ENCODE results near the gene WNT5B.
A peak's percentile ranks its signal among the peaks of the same experiment; 100 is the strongest.

WNT5B gene
- total RNA-seq: 1.3 to 3.3 reads per million in 2 donors

DNA sequence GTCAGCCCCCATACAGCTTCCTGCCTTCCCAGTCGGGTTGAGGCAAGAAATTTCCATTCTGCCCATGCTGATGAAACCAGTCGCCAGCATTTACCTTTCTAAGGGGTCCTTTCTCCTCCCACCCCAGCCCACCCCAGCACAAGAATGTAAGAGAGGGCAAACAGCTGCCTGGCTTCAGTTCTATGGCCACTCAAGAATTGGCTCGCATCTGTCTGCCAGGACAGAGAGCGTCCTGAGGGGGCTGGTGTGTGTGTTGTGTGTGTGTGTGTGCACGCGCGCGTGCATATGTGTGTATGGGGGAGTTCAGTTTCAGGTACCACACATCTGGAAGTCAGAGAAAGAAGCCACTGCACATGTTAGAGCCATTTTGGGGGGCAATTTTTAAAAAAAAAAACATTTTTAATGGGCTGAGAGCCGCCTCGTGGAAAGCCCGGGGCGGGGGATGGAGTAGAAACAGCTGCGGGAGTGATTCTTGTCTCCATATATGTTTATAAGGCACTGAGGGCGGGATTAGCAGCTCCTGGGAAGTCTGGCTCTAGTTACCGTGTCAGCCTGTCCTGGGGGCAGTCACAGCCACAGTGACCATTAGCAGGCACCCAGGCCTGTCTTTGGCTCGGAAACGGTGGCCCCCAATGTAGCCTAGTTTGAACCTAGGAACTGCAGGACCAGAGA is at the start of gene WNT5B:
TSS of gene WNT5B (plus strand) at position 566 of the 672 bp plus-strand sequence. CDS start 2,124 bp downstream, outside the sequence.
- DNase-seq: no peak

DNA sequence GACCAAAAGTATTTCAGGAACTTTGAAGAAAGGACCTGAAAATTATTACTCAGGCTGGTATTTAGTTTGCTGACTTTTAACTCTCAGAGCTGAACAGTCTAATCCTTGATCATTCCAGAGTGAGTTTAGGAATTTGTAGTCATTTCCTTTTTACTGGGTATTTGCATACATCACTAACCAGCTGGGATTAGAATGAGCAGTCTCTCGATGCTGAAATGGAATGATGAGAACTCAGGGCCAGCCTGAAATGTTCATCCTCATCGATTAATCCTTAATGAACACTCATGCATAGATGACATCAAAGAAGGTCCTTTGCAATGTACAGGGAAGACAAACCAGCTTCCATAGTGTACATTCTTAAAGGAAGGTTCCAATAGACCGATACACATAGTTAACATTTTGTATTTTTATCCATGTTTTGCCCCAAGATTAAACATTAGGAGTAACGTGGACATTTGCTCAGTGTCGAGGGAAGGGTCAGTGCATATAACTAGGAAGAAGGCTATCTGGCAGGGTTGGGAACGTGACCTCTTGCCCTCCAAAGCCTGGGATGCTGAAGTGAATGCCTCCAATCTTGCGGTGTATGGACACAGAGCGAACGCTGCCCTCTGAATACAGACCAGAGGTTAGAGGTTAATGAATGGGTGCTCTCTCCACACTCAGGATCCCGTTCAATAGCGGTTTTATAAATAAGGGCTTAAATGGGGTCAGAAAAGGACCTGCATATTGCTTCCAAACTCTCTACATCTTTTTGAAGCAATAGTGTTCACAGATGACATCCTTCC is 49.2 kb upstream of the WNT5B start:
- DNase-seq: no peak

DNA sequence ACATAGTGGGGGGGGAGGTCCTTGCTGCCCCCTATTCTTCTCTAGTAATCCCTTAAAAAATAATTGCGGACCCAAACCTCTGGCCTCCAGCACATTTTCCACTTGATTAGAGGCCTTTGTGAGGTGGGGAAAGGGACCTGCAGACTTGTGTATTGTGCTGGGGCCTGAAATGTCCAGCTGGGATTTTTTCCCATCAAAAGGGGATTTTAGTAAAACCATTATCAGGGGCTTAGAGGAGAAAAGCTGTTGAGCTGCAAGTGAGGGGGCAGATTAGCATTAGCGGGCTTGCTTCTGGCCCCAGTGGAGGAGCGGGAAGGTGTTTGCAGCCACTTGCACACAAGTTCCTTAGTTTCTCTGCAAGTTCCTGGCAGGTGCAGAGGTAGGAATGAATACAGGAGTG is 48.5 kb upstream of the WNT5B start:
- DNase-seq: no peak

DNA sequence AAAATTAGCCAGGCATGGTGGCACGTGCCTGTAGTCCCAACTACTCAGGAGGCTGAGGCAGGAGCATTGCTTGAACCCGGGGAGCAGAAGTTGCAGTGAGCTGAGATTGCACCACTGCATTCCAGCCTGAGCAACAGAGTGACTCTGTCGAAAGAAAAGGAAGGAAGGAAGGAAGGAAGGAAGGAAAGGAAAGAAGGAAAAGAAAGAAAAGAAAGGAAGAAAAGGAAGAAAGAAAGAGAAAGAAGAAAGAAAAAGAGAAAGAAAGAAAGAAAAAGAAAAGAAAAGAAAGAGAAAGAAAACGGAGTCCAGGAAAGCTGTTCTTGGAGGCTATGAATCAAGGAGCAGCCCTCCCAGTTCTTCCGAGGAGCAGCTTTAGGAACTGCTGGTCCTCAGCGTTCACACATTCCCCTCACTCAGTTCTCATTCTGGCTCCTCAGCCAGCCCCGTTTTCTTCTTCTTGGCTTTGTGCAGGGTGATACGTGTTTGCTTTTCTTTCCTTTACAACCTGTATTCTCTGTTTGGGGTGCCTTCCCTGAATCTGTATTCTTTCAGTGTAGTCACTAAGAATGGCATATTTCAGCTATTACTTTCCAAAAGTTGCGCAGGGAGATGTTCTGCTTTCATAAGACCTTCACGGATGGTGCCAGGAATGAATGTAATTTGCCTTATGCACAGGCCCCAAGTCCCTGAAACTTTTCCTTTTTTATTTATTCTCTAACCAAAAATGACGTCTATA is 46.9 kb upstream of the WNT5B start:
- no peak for DNase-seq

DNA sequence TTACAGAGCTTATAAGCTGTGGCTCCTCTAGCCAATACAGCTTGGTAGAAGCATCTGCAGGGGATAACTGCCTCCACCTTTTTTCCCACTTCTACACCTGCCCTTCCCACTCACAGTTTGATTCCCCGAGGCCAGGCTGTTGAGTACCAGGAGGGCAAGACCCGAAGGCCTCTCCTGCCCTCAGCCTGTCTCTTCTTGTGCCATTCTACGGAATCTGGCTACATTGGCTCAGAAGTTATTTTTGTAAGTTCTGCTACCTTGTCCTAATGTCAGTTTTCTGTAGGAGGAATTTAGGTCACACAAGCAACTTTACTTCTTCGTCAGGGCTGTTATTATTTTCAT is 46.4 kb upstream of the WNT5B start:
- no peak for DNase-seq

DNA sequence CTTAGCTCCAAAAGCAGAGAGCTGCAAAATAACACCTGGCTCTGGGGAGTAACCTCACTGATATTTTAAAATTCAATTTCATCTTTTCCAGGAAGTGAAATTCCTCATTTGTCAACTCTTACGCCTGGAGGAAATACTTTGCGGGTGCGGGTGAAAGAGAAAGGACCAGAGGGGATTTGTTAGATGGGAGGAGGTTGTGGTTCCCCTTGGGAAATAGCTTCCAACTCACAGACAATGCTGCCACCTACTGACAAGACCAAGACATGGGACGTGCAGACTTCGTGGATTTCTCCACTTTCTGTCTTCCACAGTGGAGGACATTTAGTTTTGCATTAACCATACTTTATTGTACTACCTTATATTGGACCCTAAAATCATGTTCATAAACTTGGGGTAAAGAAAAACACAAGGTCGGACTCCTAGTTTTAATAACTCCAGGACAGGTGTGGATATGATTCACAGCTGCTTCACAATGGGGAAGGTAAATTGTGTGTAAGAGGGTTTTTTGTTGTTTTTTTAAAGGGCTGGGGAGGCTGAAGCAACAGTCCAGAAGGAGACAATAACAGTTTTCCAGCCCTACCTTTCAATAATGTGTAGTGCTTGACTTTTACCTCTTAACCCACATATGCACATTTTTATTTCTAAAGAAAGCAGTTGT is 45.5 kb upstream of the WNT5B start:
- no peak for DNase-seq

DNA sequence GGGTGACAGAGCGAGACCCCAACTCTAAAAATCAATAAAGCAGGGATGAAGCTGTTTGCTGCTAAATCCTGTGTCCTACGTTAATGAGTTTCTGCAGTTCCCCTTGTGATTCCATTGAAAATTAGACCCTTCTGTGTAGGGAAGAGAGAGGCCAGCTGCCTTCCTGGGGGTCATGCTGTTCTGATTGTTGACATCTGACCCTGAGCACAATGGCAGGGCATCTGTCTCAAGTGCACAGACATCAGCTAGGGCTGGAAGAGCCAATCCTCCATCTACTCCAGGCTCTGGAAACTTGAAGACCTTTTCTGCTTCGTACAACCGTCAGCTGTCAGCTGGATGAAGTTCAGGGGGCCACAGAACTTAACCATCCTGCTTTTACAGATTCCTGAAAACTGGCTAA is 44.7 kb upstream of the WNT5B start:
- DNase-seq: no peak

DNA sequence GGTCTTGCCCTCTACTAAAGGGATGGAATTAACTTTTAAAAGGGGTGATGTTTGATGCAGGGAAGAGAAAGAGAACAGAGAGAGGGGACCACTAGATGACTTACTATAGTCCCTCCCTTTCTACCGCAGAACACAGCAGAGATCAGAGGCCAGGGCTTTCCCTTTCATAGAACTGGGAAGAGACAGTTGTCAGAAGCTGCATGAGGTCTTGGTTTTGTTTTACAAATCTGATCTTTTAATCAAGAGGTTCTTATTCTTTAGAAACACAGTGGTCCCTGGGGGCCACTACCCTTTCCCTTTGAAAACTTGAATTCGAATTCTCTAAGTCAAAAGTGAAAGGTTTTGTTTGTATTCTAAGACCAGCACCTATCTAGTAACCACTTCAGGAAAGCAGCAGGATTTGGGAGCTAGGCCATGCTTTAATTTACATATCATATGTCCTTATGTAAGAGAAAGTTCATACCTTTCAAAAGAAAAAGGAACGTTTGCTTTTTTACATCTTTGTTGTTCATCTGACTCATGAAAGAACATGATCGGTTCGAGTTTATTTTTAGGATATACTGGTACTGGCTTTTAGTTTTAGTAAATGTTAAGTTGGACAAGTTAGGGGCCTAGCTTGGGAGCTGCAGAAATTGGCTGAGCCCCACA is 41.0 kb upstream of the WNT5B start:
- no peak for DNase-seq

DNA sequence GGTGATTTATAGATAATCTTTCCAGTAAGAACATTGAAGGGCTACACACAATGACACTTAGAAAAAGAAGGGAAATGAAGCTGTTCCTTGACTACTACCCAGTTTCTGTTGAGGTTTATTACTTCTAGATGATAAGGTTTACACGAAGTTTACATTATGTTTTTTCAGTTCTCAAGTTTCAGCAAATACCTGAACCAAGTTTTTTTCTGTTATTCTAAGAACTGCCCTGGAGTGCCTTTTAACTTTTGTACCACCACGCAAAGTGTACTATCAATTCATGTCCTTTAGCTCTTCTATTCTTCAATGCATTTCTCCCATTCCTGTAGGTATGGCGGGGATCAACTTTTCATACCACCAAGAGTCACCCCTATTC is 40.5 kb upstream of the WNT5B start:
- no peak for DNase-seq

DNA sequence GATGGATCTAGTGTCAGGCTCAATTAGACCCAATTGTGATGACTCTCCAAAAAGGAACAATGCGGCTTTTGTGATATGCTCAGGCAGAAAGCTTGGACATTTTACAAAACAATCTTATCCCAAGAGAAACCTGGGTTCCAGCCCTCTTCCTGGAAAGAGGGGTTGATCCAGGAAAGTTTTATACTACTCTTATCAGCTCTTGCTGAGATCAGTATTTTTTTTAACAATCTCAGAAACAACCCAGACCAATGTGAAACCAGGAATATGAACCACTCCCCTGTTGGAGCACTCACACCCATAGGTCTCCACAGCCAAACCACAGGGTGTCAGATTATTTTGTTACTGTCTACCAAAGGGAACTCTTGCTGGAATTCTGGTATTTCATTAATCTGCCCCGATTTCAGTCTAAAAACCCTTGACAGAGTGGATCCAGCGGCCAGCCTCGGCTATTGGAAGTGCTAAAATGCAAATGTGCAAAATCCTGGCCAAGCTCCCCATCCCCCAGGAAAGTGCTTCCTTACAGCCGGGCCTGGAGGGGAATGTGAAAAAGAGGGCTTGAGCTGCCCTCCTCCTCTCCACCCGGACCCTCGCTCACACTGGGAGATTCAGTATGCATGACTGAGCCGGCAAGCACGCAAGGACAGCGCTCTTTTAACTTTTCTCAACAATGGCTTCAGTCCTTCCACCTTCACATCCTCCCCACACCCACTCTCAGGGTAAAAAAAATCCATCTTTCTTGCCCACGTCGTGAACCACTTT is 38.6 kb upstream of the WNT5B start:
- no peak for DNase-seq

DNA sequence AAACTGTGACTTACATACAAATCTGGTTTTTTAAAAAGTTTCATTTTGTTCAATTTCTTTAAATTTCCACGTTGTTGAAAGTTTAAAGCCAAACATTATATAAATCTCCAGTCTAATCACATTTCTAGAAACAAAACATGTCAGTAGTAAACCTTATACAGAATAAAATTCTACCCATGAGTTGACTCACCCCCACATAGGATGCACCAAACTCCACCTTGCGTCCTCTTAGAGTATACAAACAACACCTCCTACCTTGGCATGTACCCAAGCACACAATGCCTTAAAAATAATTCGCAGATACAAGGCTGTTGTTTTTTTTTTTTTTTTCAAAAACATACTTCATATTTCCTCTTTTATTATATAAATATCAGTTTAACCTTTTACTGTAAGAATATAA is 38.0 kb upstream of the WNT5B start:
- no peak for DNase-seq

DNA sequence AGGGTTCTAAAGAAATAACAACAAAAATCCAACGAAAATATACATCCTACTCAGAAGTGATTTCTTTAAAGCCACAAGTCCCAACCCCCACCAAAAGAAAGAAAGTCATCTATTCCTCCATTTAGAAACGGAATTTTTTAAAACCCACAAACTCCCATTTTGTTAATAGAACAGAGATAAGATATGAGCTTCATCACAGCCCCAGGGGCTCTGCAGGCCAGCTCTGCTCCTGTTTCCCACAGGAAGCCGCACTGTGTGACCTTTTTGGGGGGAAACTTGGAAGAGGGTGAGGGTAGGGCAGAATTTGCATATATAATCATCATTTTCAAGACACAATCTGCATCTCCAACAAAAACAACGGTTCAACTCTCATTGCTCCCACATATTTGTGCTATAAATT is 37.5 kb upstream of the WNT5B start:
- no peak for DNase-seq

DNA sequence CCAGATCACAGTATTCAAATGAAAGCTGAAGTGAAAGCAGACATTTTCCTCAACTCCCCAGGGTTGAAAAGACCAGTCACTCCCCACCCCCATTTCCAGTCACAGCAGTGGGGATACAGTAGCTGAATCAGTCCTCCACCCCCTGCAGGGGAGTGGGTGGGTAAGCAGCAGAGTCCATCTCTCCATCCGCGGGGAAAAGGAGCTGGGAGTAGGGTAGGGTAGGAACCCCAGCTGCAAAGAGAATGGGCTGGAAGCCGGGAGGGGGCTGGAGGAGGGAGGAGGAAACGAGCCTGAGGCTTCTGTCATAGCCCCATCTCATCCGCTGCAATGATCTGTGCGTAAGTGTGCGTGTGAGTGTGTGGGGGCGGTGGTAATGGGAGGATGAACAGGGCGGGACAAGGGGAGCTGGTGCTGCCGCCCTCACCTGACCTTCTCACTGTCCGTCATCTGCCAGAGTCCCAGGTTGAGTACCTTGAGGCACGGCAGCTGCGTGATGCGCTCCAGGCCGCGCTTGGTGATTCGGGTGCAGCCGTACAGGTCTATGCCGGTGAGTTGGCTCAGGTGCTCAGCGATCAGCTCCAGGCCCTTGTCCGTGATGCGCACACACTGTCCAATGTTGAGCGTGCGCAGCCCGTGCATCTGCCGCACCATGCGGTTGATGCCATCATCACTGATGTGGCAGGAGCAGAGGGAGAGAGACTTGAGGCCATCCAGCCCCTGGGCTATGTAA is 36.4 kb upstream of the WNT5B start:
- no peak for DNase-seq

DNA sequence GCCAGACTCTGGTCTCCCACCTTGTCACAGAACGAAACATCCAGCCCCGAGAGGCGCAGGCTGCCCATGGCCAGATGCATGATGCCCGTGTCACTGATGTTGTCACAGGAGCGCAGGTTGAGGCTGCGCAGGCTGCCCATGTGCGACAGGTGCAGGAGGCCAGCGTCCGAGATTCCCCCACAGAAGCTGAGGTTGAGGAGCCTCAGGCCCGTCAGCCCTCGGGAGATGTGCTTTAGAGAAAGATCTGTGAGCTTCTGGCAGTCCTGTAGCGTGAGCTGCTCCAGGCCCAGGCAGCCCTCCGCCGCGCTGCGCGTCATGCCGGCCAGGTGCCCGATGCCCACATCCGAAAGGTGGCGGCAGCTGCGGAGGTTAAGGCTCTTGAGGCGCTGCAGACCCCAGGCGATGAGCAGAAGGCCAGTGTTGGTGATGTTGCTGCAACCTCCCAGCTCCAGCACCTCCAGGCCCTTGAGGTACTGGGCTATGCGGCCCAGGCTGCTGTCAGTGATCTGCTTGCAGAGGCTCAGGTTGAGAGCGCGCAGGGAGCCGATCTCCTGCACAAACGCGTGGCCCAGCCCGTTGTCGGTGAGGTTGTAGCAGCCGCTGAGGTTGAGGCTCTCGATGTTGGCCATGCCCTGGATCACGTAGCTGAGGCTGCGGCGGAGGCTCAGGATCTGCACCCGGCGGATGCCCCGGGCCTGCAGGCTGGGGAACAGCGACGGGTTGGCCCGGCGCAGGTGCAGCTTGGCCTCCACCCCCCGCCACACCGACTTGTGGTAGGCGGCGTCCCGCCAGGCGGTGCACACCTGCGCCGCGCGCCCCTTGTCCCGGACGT is 35.6 kb upstream of the WNT5B start:
- DNase-seq: peak; percentile 54

DNA sequence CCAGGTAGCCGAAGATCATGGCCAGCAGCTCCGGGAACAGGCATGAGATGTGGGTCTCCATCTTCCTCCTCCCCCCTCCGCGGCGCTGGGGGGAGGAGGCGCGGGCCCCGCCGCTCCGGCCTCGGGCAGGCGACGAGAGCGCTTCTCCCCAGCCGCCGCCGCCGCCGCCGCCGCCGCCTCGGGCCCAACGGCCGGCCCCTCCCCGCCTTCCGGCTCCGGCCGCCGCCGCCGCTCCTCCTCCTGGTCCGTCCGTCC is 35.1 kb upstream of the WNT5B start:
- no peak for DNase-seq

DNA sequence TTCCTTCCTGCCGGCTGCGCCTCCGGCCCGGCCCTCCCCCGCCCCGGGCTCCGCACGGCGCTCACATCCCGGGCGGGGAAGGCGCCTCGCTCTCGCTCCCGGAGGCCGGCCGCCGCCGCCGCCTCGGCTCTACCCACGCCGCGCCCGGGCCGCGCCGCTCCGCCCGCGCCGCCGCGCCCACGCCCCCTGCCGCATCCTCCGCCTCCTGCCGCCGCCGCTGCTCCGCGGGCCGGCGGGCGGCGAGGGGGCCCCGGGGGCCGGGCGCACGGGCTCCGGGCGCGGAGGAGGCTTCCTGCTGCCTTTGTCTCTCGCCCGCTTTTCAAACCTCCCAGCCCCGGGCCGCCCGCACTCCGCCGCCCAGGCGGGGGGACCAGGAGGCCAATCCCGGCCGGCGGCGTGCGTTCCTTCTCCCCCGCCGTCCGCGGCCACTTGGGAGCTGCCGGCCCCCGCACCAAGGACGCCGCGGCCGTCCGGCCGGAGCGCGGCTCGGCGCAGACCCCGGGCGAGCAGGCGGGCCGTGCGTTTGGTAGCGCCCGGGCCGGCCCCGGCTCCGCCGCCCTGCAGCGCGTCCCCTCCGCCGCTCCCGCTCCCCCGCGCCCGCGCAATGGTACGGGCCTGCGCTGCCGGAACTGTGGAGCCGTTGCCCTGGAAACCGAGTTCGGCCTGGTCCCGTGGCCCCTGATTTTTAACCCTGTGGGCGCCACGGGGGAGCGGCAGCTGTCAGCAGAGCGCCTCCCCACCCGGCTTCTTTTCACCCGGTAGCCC is 34.6 kb upstream of the WNT5B start, which contains the start of gene FBXL14:
TSS of gene FBXL14 (minus strand) at position 321 of the 765 bp plus-strand sequence. CDS start 515 bp downstream, outside the sequence.
- peak; percentile 83 for DNase-seq

DNA sequence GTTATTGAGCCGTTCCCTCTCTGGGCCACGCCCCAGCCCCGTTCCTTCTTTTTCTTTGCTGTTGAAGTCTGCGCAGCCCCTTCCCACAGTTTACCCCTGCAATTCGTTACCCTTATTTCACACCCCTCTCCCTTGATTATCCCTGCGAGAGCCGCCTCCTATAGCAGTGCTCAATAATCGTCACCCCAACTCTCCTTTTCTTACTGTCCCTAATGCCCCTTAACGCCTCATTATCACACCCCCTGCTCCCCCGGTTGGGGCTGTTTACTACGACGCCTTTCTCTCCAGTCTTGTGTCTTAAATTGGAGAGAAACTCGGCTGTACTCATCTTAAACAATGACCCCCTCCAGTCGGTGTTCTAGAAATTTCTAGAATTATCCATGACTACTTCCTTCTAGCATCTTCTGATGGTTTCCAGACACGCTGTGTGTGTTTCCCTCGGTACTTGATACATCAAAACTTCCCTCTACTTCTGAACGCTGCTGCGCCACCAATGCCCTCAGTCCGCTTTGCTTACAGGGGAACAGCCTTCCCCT is 33.9 kb upstream of the WNT5B start:
- no peak for DNase-seq

DNA sequence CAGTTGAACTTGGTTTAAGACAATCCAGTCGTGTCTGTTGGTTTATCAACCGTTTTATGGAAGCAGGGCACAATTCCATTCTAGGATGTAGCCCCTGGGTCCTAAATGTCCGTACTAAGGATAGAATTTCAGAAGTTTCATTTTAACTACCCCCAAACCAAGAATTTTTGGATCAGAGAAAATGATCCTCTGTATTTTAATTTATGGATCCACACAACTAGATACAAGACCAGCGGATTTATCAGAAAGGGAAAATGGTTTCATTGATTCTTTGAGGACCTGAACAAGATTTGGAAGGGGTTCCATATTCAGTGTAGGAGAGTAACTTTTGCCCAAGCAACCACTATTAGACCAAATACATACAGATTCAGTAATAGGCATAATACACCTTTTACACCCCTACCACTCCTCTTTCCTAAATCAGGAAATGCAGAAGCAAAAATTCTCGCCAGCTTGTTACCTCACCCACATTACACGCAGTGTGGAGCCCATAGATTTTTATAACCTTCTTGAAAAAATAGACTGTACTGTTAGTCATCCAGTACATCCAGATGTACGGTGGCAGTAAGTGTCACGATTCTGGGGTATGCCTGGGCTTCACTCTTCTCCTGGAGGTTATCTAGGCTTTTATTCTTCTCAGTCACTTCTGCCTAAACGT is 33.2 kb upstream of the WNT5B start:
- DNase-seq: no peak

DNA sequence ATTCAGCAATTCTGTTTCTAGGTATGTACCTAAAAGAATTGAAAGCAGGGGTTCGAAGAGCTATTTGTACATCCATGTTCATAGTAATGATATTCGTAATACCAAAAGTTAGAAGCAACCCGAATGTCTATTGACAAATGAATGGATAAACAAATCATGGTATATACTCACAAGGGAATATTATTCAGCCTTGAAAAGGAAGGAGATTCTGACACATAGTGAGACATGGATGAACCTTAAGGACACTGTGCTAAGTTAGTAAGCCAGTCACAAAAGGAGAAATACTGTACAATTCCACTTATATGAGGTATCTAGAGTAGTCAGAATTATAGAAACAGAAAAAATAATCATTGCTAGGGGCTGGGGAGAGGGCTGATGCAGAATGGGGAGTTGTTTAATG is 30.3 kb upstream of the WNT5B start:
- DNase-seq: no peak

Measured in activated gamma-delta T cell (primary cell).